KOPT-K1 (cell line): ENCODE data around the gene RAD23A.
"Not testable (repeated sequence)": the region's sequence is repeated elsewhere in the genome, so short reads cannot be mapped to it uniquely, and the experiment has no call there.

Source experiments
- H3K27ac ChIP-seq: fragments of 200-600 bp; sonication (generic); 2 replicates; pipeline ENCODE4 v1.5.1; 2016; ENCODE audit warnings: antibody characterized with exemption, mild to moderate bottlenecking, low read depth, low read length; ENCODE audit not compliant: poor library complexity, severe bottlenecking
- H3K36me3 ChIP-seq: fragments of 200-600 bp; sonication (generic); 2 replicates; pipeline ENCODE4 v1.5.1; 2017; ENCODE audit warnings: antibody characterized with exemption, mild to moderate bottlenecking, low read length, moderate library complexity; ENCODE audit not compliant: insufficient read depth
- H3K9me3 ChIP-seq: fragments of 200-600 bp; sonication (generic); 2 replicates; pipeline ENCODE4 v1.5.1; 2017; ENCODE audit warnings: antibody characterized with exemption, low read length, mild to moderate bottlenecking; ENCODE audit not compliant: insufficient read depth, poor library complexity, severe bottlenecking

Gene RAD23A

GRCh38 chr19:12945479-12946091 lies at the start of gene RAD23A:
Gene RAD23A (plus strand): TSS chr19:12945862. CDS start chr19:12945949, 87 bp downstream.
- peak within 1 kb of the TSS; percentile 89 for H3K27ac ChIP-seq
- H3K36me3 ChIP-seq: peaks cover 83% of the 10 kb centered on the region
- H3K9me3 ChIP-seq: no peaks in the 10 kb centered on the region

GRCh38 chr19:12896460-12896859 lies 49.2 kb upstream of the RAD23A start:
- Histone ChIP-seq H3K36me3 (peaks cover 75% of the 10 kb centered on the region), H3K27ac (no peak overlapping the region), H3K9me3 (no peaks in the 10 kb centered on the region)

GRCh38 chr19:12899891-12900518 lies 45.7 kb upstream of the RAD23A start:
- peaks cover 52% of the 10 kb centered on the region for H3K36me3 ChIP-seq
- H3K9me3 ChIP-seq: no peaks in the 10 kb centered on the region
- no peak overlapping the region for H3K27ac ChIP-seq

GRCh38 chr19:12907166-12907565 lies 38.5 kb upstream of the RAD23A start:
- H3K36me3 ChIP-seq: no peaks in the 10 kb centered on the region; the same call in 1 of the 2 replicates
- H3K9me3 ChIP-seq: no peaks in the 10 kb centered on the region
- no peak overlapping the region for H3K27ac ChIP-seq

- no peaks in the 10 kb centered on the region for H3K36me3 ChIP-seq
- peak overlapping the region; percentile 84 for H3K27ac ChIP-seq
- H3K9me3 ChIP-seq: no peaks in the 10 kb centered on the region
Measured at GRCh38 chr19:12912571-12912970, 33.1 kb upstream of the RAD23A start.

GRCh38 chr19:12913011-12913561 lies 32.6 kb upstream of the RAD23A start:
- peak overlapping the region; percentile 84 for H3K27ac ChIP-seq
- no peaks in the 10 kb centered on the region for H3K36me3 ChIP-seq

GRCh38 chr19:12913851-12914690 lies 31.6 kb upstream of the RAD23A start:
- Histone ChIP-seq H3K36me3 (no peaks in the 10 kb centered on the region), H3K27ac (peak overlapping the region; percentile 84), H3K9me3 (no peaks in the 10 kb centered on the region)

More at GRCh38 chr19:12913011-12913561, 32.6 kb upstream of the RAD23A start:
- no peaks in the 10 kb centered on the region for H3K9me3 ChIP-seq

- peak overlapping the region; percentile 84 for H3K27ac ChIP-seq
- not testable (repeated sequence) for H3K36me3 ChIP-seq, H3K9me3 ChIP-seq
Measured at GRCh38 chr19:12915860-12916259, 29.8 kb upstream of the RAD23A start.

GRCh38 chr19:12918253-12918652 lies 27.4 kb upstream of the RAD23A start:
- H3K27ac ChIP-seq: peak overlapping the region; percentile 74

GRCh38 chr19:12921047-12921446 lies 24.6 kb upstream of the RAD23A start:
- Histone ChIP-seq H3K36me3 (peaks cover 42% of the 10 kb centered on the region), H3K27ac (peak overlapping the region; percentile 21), H3K9me3 (no peaks in the 10 kb centered on the region)

More at GRCh38 chr19:12918253-12918652, 27.4 kb upstream of the RAD23A start:
- Histone ChIP-seq H3K36me3 (peaks cover 14% of the 10 kb centered on the region), H3K9me3 (no peaks in the 10 kb centered on the region)

- Histone ChIP-seq H3K36me3 (peaks cover 61% of the 10 kb centered on the region), H3K27ac (no peak overlapping the region), H3K9me3 (no peaks in the 10 kb centered on the region)
Measured at GRCh38 chr19:12922959-12923358, 22.7 kb upstream of the RAD23A start.

GRCh38 chr19:12924621-12925310 lies 20.9 kb upstream of the RAD23A start:
- peaks cover 79% of the 10 kb centered on the region for H3K36me3 ChIP-seq
- H3K9me3 ChIP-seq: no peaks in the 10 kb centered on the region
- no peak overlapping the region for H3K27ac ChIP-seq

- no peaks in the 10 kb centered on the region for H3K9me3 ChIP-seq
- peak overlapping the region; percentile 34 for H3K27ac ChIP-seq
- H3K36me3 ChIP-seq: peaks cover 67% of the 10 kb centered on the region
Measured at GRCh38 chr19:12930002-12930645, 15.5 kb upstream of the RAD23A start.
